ENCODE data around the gene GRM5. TPM values are rescaled to one million over a fixed set of nuclear protein-coding genes. Genes with fewer than 3 reads are reported as not detected.

Gene GRM5
- total RNA-seq, 1 experiment from 2014 or later, result not detected

DNA sequence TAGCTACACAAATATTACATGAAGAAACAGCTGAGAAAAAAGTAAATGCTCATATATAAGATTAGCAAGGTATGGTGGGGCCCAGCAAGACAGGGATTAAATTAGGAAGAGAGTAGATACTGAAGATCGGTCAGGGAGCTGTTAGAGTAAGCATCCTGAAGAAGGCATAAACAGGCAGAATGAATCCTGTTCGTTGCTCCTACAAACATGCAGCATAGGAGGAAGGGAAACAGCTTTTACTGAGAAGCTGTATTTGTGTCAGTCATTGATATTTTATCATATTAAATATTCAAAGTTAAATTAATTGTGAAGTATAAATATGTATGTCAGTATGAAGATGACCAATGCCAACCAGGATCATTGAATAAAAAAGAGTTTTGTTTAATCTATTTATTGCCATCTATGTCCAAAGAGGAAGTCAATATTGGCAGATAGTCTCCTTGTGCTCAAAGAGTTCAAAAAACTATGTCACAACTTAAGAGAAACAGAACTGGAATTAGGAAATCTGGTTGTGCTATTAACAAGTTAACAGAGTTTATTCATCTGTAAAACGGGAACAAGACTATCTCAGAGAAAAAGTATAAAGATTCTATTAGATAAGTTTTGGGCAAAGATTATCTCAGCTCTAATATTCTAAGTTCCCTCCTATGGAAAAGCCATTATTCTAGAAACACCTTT lies 255.2 kb downstream of the GRM5 start:
- intact Hi-C loops (cut with micrococcal nuclease), result no loop called here

DNA sequence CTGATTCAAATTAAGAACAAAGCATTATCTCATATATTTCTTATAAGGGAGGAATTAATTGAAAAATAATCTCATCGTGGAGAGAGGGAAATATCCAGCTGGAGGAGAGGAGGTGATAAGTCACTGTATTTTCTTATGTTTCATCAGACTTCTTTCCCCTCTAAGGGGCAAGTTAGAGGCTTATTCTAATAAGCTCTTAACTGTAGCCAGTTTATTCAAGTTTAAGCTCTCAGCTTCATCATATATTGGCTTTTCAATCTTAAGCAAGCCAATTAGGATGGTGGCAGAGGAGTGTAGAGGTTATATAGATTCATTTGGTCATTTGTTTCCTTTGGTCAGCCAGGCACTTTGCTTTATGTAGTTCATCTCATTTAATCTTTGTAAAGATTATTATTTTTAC lies 256.7 kb downstream of the GRM5 start:
- TF ChIP-seq EZH2phosphoT487 (IDR thresholded peaks at IDR 0.05; ENCODE audit: borderline replicate concordance, low read length) (no peak), EZH2 (IDR thresholded peaks at IDR 0.05; ENCODE audit: low read length, unreplicated experiment) (no peak)
- TF ChIP-seq, protein P1, sequence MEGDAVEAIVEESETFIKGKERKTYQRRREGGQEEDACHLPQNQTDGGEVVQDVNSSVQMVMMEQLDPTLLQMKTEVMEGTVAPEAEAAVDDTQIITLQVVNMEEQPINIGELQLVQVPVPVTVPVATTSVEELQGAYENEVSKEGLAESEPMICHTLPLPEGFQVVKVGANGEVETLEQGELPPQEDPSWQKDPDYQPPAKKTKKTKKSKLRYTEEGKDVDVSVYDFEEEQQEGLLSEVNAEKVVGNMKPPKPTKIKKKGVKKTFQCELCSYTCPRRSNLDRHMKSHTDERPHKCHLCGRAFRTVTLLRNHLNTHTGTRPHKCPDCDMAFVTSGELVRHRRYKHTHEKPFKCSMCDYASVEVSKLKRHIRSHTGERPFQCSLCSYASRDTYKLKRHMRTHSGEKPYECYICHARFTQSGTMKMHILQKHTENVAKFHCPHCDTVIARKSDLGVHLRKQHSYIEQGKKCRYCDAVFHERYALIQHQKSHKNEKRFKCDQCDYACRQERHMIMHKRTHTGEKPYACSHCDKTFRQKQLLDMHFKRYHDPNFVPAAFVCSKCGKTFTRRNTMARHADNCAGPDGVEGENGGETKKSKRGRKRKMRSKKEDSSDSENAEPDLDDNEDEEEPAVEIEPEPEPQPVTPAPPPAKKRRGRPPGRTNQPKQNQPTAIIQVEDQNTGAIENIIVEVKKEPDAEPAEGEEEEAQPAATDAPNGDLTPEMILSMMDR (conservative IDR thresholded peaks at IDR 0.05; ENCODE audit: low read depth, low read length), result no peak
- CTCF ChIA-PET, result no interaction called here
- H3K9ac ChIP-seq (ENCODE audit: low read length), result no peak overlapping the region
- H3K4me2 ChIP-seq (ENCODE audit: low read length), result no peak overlapping the region
- no peaks in the 10 kb centered on the region for H3K9me3 ChIP-seq (ENCODE audit: low read length)
- no peaks in the 10 kb centered on the region for H3K79me2 ChIP-seq (ENCODE audit: low read length)
- ATAC-seq (no peak), DNase-seq (no peak)
- no peaks in the 10 kb centered on the region for H3K27me3 ChIP-seq (ENCODE audit: low read length)
- no peak overlapping the region for H3K4me3 ChIP-seq (ENCODE audit: low read length)
- no peaks in the 10 kb centered on the region for H3K9me2 ChIP-seq (replicated peaks; ENCODE audit: low read length)
- BruUV-seq (replicated peaks), result no TSS peak
- H3K27ac ChIP-seq (ENCODE audit: low read length), result no peak overlapping the region
- H3F3A ChIP-seq (ENCODE audit: low read length, unreplicated experiment), result no peaks in the 10 kb centered on the region
- POLR2A ChIA-PET (ENCODE audit: unreplicated experiment), result no interaction called here
- H4K20me1 ChIP-seq (ENCODE audit: low read length), result no peaks in the 10 kb centered on the region
- H3K36me3 ChIP-seq (ENCODE audit: low read depth, low read length), result no peaks in the 10 kb centered on the region
- intact Hi-C loops (cut with micrococcal nuclease), result no loop called here
- no peaks in the 10 kb centered on the region for H3K4me1 ChIP-seq (ENCODE audit: insufficient read depth, low read length)
- H2AFZ ChIP-seq (ENCODE audit: low read length), result peak overlapping the region; percentile 11; the same call in 1 of the 2 replicates

More for the DNA sequence above, 255.2 kb downstream of the GRM5 start:
- no peaks in the 10 kb centered on the region for H3K9me3 ChIP-seq (ENCODE audit: low read length)
- no peak overlapping the region for H3K27ac ChIP-seq (ENCODE audit: low read length)
- BruUV-seq (replicated peaks), result no TSS peak
- POLR2A ChIA-PET (ENCODE audit: unreplicated experiment), result no interaction called here
- ATAC-seq, result no peak
- TF ChIP-seq EZH2phosphoT487 (IDR thresholded peaks at IDR 0.05; ENCODE audit: borderline replicate concordance, low read length), result no peak
- TF ChIP-seq, protein P1 (conservative IDR thresholded peaks at IDR 0.05; ENCODE audit: low read depth, low read length), result no peak
- no peak for TF ChIP-seq EZH2 (IDR thresholded peaks at IDR 0.05; ENCODE audit: low read length, unreplicated experiment)
- no peak overlapping the region for H2AFZ ChIP-seq (ENCODE audit: low read length)
- H3K79me2 ChIP-seq (ENCODE audit: low read length), result no peaks in the 10 kb centered on the region
- H3K4me2 ChIP-seq (ENCODE audit: low read length), result no peak overlapping the region
- H3K27me3 ChIP-seq (ENCODE audit: low read length), result no peaks in the 10 kb centered on the region
- H4K20me1 ChIP-seq (ENCODE audit: low read length), result no peaks in the 10 kb centered on the region
- DNase-seq, result no peak
- CTCF ChIA-PET, result no interaction called here
- H3K4me1 ChIP-seq (ENCODE audit: insufficient read depth, low read length), result no peaks in the 10 kb centered on the region
- no peak overlapping the region for H3K4me3 ChIP-seq (ENCODE audit: low read length)
- no peak overlapping the region for H3K9ac ChIP-seq (ENCODE audit: low read length)
- no peaks in the 10 kb centered on the region for H3K36me3 ChIP-seq (ENCODE audit: low read depth, low read length)
- H3K9me2 ChIP-seq (replicated peaks; ENCODE audit: low read length), result no peaks in the 10 kb centered on the region
- no peaks in the 10 kb centered on the region for H3F3A ChIP-seq (ENCODE audit: low read length, unreplicated experiment)

DNA sequence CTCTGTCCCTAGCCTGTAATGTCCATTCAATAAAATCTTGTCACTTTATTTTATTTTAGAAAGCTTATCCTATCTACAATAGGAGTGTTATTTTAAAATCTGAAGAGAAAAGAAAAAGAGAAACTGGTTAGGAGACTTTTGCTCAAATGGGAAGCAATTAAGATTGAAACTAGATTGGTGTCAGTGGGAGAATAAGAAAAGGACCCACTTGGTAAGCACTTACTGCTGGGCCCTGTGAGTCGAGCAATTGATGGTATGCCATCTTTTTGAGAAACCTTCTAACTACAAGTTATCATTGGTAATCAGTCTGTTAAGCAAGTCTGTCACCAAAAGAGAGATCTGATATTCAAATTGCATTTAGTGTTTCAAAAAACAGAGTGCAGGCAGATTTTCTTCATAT lies 258.4 kb downstream of the GRM5 start:
- intact Hi-C loops (cut with micrococcal nuclease), result no loop called here
- Histone ChIP-seq H4K20me1 (ENCODE audit: low read length) (no peaks in the 10 kb centered on the region), H3K9me2 (replicated peaks; ENCODE audit: low read length) (no peaks in the 10 kb centered on the region), H2AFZ (ENCODE audit: low read length) (no peak overlapping the region), H3F3A (ENCODE audit: low read length, unreplicated experiment) (no peaks in the 10 kb centered on the region), H3K27me3 (ENCODE audit: low read length) (no peaks in the 10 kb centered on the region), H3K4me2 (ENCODE audit: low read length) (no peak overlapping the region), H3K9ac (ENCODE audit: low read length) (no peak overlapping the region), H3K9me3 (ENCODE audit: low read length) (no peaks in the 10 kb centered on the region), H3K79me2 (ENCODE audit: low read length) (no peaks in the 10 kb centered on the region), H3K4me1 (ENCODE audit: insufficient read depth, low read length) (no peaks in the 10 kb centered on the region), H3K27ac (ENCODE audit: low read length) (no peak overlapping the region), H3K4me3 (ENCODE audit: low read length) (no peak overlapping the region), H3K36me3 (ENCODE audit: low read depth, low read length) (no peaks in the 10 kb centered on the region)
- ATAC-seq (no peak), DNase-seq (no peak)
- BruUV-seq (replicated peaks), result no TSS peak
- ChIA-PET POLR2A (ENCODE audit: unreplicated experiment) (no interaction called here), CTCF (no interaction called here)
- TF ChIP-seq, protein P1 (conservative IDR thresholded peaks at IDR 0.05; ENCODE audit: low read depth, low read length), result no peak

Measured in PC-3 (cell line).